Psoas muscle (tissue), 7 donors: ENCODE measurements around the gene ITGA4. TPM values are rescaled to one million over a fixed set of nuclear protein-coding genes. Genes with fewer than 3 reads are reported as not detected.

Experiments used
- polyA plus RNA-seq, 3 donors: library from polyadenylated mRNA; stranded (reverse); fragments of 200-250 nt; gene quantifications; one replicate each; pipeline ENCODE4 v1.2.3, GENCODE V29; 2013
- total RNA-seq, 4 donors: library from RNA; stranded (reverse); fragmentation: NEBNext Ultra II Directional in 2 of 4; extraction: Animal tissue kit (Norgen Biotek cat#: 25700) in 2 of 4; gene quantifications; one replicate each; pipeline versions ENCODE4 v1.2.1 to v1.2.4, GENCODE V29; 2021 to 2023
- donor health status: healthy with polysubstance abuse.
- donor health status: DM: no; HTN: no; CAD: no; lungs with moderate emphysema.
- donor health status: Bipolar disorder and iron deficiency.
- donor health status: healthy.
- donor health status: DM: no; HTN: no; CAD: no.
- donor health status: DM: no; HTN: no; CAD: no.
- donor health status: DM: yes; HTN: yes; CAD: no.

The ITGA4 gene
- total and polyA plus RNA-seq, 7 donors: 0.16 to 2.6 (median 0.85) TPM

Other genes starting within 250 kb of the ITGA4 start
- gene CERKL, start 199.7 kb downstream of the ITGA4 start, total RNA-seq: not detected
- not detected for gene CERKL, start 199.7 kb downstream of the ITGA4 start, polyA plus RNA-seq
- gene NEUROD1, start 223.1 kb downstream of the ITGA4 start, total RNA-seq: not detected
- not detected for gene NEUROD1, start 223.1 kb downstream of the ITGA4 start, polyA plus RNA-seq